CD4-positive, alpha-beta T cell treated with Interleukin-17A for 1 hour (primary cell): Measurements from ENCODE around the gene PSG2.
"Not testable (repeated sequence)": the region's sequence is repeated elsewhere in the genome, so short reads cannot be mapped to it uniquely, and the experiment has no call there.

Experiments
- DNase-seq: peaks from one replicate; pipeline ENCODE4 v3.0.0-alpha.2; 2020

The PSG2 gene

GRCh38 chr19:43062418-43062817 lies 20.1 kb downstream of the PSG2 start:
- DNase-seq: not testable (repeated sequence)

DNA sequence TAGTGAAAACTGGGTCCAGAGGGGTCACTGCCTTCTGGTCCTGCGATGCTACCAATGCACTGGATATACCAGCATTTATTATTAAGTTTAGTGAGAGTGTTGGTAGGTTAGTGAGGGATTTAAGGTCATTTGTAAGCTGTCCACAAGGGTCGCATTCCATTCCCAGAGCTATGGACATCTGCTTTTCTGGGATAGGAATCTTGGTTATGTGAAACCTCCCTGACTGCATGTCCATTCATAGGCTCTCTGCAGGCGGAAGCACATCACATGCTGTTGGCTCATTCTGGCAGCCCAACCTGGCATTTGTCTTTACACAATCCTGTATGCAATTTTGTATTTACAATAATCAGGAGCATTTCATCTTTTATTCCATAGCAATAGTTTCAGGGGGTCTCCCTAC lies 21.2 kb downstream of the PSG2 start:
- not testable (repeated sequence) for DNase-seq

GRCh38 chr19:43060254-43060653 lies 22.2 kb downstream of the PSG2 start:
- not testable (repeated sequence) for DNase-seq

GRCh38 chr19:43059482-43059881 lies 23.0 kb downstream of the PSG2 start:
- DNase-seq: not testable (repeated sequence)

GRCh38 chr19:43058440-43058839 lies 24.1 kb downstream of the PSG2 start:
- not testable (repeated sequence) for DNase-seq

DNA sequence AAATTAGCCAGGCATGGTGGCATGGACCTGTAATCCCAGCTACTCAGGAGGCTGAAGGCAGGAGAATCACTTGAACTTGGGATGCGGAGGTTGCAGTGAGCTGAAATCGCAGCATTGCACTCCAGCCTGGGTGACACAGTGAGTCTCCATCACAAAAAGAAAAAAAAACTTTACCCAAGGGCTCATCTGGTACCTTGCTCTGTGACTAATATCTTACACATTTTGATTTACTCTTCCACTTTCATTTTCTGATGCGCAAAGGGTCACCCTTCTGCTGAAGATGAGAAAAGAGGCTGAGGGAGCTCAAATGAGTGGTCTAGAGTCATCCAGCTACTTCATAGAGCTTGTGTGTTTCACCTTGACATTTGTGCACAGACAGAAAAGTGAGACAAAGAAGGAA lies 34.5 kb downstream of the PSG2 start:
- not testable (repeated sequence) for DNase-seq

GRCh38 chr19:43046578-43046977 lies 35.9 kb downstream of the PSG2 start:
- not testable (repeated sequence) for DNase-seq

DNA sequence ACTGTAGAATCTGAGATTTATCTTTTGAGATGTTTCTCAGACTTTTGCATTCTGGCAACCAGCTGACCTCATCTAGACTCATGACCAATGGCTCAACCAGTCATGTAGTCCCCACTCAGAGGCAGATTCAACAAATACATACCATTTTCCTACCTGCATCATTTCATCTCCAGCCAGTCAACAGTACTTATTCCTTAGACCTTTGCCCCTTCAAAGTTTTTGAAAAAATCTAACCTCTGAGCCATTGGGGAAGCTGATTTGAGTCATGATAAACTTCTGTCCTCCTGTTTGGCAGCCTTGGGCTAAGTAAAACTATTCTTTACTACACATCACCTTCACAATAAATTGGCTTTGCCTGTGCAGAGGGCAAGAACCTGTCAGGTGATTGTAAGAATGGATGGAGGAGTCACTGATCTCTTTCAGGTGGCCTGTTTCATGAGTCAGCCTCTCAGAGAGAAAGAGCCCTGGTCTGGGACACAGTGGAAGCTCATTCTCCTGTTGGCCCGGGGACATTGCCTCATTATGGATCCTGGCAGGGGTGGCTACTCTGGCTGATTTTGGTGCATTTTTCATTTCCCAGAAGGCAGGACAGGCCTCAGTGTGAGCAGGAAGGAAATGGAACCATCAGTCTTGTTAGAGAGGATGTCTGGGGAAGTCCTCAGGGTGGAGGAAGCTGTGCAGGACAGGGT lies 38.9 kb downstream of the PSG2 start:
- not testable (repeated sequence) for DNase-seq

- not testable (repeated sequence) for DNase-seq
These were observed 50.9 kb downstream of the PSG2 start for GRCh38 chr19:43031645-43032044.

DNA sequence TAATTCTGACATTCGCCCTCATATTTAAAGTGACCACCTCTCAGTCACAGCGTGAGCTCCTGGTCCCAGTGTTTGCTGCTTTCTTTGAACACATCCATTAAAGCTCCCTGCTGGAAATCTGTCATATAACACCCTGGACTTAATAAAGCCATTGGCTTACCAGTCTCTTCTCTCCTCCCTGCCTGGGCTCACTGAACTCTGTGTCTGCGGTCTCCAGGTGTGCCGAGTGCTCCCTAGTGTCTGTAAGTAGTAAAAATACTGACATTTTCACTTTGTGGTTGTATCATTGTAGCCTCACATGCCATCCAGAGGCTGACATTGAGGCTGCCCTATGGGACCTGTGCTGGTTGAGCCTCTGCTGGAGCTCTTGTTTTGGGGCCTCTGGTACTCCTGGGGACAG lies 53.6 kb downstream of the PSG2 start:
- DNase-seq: no peak

DNA sequence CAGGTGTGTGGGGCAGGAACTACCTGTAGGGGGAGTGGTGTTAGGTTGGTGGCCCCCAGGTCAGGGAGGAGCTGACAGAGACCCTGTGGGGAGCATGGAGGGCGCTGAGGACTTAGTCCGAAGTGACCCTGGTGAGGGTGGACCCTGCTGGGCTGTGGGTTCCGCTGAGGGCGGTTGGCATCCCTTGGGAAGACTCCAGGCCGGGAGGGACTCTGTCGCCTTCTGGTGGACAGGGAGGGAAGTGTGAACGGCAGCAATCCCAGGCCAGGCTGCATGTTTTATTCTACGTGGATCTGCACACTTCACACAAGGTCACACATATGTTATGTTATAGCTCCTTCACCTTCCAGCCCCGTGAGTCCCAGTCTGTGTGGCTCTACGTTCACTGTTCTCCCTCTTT lies 54.5 kb downstream of the PSG2 start:
- not testable (repeated sequence) for DNase-seq

- DNase-seq: not testable (repeated sequence)
These were observed 55.4 kb downstream of the PSG2 start for GRCh38 chr19:43027061-43027460.

- DNase-seq: not testable (repeated sequence)
These were observed 56.1 kb downstream of the PSG2 start, which contains the start of gene PSG11 for GRCh38 chr19:43026369-43026768. PSG11 (minus strand) TSS chr19:43026469; CDS start chr19:43026372, 97 bp downstream.

DNA sequence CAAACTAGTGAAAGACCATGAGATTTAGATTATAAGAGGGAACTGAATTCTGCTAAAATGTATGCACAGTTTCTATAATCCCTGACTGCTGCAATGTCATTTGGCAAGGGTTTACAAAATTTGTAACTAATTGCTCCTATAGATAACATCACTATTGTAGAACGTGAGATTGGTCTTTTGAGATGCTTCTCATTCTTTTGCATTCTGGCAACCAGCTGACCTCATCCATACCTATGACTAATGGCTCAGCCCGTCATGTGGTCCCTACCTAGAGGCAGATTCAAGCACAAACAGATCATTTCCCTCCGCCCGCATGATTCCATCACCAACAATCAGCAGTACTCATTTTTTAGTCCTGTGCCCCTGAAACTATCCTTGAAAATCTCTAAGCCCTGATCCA lies 60.4 kb downstream of the PSG2 start:
- not testable (repeated sequence) for DNase-seq

GRCh38 chr19:43021629-43022028 lies 60.9 kb downstream of the PSG2 start:
- not testable (repeated sequence) for DNase-seq

DNA sequence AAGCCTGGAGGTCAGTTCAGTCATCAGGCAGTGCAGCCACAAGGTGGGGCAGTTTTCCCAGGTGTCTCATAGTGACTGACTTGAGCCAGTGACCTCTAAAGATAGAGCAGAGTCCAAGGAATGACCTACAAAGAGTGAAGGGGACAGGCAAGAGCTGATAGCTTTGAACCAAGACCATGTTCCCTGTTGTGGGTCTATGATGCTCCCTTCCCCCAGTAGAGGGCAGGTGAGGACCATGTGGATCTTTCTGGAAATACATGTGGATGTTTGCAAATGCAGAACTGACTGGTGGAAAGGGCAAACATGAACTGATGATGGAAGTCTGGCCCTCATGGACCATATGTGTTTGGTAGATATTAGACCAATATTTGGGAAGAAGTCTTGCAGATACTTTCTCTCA lies 62.9 kb downstream of the PSG2 start:
- DNase-seq: not testable (repeated sequence)
